Hepatic stellate cell (primary cell): ENCODE data around the gene GRIPAP1.
"Not testable (repeated sequence)": the region's sequence is repeated elsewhere in the genome, so short reads cannot be mapped to it uniquely, and the experiment has no call there.

ENCODE experiments used
- DNase-seq: peaks from one replicate; pipeline ENCODE4 v3.0.0; 2011; ENCODE audit warnings: low spot score

The GRIPAP1 gene

GRCh38 chrX:48997455-48997854 is 4.6 kb downstream of the GRIPAP1 start:
- DNase-seq, result no peak

DNA sequence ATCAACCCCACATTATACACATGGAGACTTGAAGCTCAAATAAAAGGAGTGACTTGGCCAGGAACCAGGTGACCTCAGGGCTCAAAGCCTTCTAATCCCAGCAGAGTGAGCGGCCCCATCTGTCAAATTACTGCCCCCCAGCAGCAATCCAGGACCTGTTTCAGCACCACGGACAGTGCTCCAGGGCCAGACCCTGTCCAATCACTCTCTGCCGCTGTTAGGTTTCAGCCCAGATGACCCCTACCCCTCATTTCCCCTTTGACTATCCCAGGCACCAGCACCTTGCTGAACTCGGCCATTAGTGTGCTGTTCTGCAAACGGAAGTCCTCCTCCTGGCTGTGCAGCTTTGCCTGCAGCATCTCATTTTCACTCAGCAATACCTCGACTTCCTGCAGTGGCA is 5.1 kb downstream of the GRIPAP1 start:
- no peak for DNase-seq

GRCh38 chrX:48992341-48992740 is 9.7 kb downstream of the GRIPAP1 start:
- DNase-seq, result no peak

DNA sequence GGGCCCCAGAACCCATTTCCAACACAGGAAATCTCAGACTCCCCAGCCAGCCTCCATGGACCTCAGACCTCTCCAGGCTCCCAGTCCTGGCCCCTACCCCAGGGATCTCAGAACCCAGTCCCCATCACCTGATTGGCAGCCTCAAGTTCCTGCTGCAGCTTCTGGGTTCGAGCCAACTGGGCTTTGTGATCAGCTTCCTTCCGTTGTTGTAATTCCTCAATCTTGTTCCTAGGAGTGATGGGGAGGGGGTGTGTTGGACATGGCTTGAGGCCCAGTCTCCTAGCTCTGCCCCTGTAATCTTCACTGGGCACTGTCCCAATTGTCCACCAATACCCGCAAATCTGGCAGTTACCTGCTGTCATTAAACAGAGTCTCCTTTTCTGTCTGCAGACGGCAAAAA is 12.6 kb downstream of the GRIPAP1 start:
- DNase-seq, result no peak

GRCh38 chrX:48983896-48984295 is 18.2 kb downstream of the GRIPAP1 start:
- DNase-seq, result no peak

GRCh38 chrX:48983081-48983480 is 19.0 kb downstream of the GRIPAP1 start:
- DNase-seq, result no peak

DNA sequence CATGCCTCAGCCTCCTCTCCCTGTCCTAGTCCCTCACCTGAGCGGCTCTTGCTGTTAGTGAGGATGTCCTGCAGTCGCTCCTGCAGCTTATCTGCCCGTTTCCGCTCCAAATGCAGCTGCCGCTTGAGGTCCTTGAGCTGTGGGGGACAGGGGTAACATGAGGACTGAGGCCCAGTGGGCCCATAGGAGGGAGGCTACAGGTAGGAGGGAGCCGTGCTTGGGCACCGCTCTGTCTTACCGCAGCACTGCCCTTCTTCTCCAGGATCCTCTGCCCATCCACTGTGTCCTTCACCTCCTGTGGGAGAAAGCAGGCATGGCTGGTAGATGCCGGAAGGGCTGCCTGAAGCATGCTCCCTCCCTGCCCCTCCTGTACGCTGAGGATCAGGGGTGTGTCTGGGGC is 20.9 kb downstream of the GRIPAP1 start:
- no peak for DNase-seq

GRCh38 chrX:48980341-48980740 is 21.7 kb downstream of the GRIPAP1 start:
- DNase-seq, result not testable (repeated sequence)

- DNase-seq, result no peak
Measured at GRCh38 chrX:48978226-48978625, 23.8 kb downstream of the GRIPAP1 start.

DNA sequence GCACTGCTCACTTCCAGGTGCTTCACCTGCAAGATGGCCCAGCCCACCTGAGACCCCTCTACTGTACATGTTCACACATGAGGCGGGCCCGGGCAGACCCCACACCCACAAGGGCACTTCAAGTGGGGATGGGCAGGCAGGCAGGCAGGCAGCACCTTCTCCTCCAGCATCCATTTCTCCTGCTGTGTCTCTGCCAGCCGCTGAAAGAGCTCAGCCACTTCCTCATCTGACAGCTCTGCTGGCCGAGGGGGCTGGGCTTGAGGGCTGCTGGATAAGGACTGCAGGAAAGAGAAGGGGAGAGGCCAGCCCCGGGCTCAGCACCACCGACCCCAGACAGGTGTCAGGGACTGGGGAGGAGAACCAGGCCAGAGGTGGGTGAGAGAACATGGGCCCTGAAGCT is 26.0 kb downstream of the GRIPAP1 start:
- no peak for DNase-seq

DNA sequence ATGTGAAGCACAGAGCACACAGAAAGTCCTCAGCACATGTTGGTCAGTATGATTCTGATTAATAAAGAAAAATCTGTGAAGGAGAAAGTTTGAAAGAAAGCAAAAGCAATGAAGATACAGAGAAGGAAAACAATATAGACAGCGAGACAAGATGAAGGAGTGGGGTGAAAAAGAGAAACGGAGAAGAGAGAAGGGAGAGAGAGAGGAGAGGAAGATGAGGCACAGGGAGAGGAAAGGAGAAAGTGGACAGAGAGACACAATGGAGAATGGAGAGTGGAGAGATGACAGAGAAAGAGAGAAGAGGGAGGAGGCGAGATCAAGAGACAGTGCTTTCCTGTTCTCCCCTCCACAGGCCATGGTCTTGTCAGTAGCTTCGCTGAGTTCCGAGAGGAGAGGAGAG is 26.5 kb downstream of the GRIPAP1 start:
- no peak for DNase-seq

GRCh38 chrX:48975041-48975440 is 27.0 kb downstream of the GRIPAP1 start:
- no peak for DNase-seq

DNA sequence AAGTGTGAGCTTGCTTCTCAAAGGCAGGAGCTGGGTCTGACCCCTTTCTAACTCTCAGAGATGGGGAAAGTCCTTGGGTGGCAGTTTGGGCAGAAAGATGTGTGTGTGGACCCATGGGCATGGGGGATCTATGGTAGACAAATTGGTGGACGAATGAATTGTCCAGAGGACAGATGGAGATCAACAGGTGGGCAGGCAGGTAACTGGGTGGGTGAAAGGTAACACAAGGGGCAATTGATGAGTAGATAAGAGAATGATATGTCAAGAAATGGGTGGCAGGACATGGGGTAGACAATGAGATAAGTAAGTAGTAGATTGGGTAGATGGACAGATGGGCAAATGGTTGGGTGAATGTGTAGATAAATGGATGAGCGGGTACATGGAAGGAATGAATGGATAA is 27.5 kb downstream of the GRIPAP1 start:
- DNase-seq, result no peak

DNA sequence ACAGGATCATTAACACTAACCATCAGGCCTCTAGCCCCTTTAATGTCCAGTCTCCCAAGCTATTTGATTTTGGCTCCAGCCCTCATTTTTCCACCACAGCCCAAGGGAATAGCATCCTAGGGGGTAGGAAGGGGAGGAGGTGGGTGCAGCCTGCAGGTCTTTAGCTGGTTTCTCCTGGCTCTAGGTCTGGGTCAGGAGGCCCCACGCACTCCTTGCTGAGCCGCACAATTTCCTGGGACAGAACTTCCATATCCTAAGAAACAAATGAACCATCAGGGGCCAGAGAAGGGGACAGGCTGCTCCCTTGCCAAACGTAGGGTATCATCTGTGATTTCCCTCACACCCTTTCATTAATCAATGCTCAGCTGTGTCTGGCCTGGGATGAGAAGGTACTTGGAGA is 28.0 kb downstream of the GRIPAP1 start:
- no peak for DNase-seq

- DNase-seq, result peak; percentile 54
Measured at GRCh38 chrX:48972220-48973164, 29.6 kb downstream of the GRIPAP1 start.

DNA sequence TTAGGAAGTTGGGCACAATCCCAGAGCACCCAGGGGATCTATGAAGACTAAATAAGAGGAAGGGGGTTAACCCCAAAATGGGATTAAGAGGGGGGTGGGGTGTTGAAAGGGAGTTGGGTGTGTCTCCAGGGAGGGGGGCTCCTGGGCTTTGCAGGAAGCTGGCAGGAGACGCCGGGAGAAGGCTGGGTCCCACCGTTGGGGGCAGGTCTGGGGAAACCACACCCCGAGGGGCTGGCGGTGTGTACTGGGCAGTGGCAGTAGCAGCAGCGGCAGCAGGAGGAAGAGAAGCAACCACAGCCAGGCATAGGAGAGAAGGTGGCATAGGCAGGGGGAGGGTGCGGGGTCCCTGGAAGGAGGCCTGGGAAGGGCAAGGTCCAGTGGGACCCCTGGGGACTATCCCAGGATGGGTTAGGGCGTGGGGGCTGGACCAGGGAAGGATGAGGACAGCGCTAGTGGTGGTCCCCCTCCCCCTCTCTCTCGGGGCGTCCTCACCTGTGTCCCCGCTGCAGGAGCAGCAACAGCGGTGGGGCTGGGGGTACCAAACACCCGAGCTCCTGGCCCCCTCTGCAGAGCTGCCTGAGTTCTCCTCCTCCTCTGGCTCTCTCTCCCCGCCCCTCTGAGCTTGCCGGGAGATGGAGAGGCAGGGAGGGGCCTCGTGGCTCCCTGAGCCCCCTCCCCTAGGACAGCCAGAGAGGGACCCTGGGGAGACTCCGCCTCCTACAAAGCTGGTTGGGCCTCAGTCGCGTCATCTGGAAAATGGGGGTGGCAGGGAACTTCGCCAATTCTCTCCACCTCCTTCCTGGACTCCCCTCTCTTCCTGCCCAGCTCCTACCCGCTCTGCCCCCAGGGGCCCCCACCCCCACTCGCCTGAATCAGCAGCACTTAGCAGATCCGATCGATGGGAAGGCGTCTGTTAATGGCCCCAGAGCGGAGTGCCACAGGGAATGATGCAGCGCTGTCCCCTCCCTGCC is 30.5 kb downstream of the GRIPAP1 start, which contains the start of gene KCND1:
Gene KCND1 (minus strand): TSS at position 596 of the 971 bp plus-strand sequence. CDS start 1,573 bp downstream, outside the sequence.
- DNase-seq, result peak; percentile 25

DNA sequence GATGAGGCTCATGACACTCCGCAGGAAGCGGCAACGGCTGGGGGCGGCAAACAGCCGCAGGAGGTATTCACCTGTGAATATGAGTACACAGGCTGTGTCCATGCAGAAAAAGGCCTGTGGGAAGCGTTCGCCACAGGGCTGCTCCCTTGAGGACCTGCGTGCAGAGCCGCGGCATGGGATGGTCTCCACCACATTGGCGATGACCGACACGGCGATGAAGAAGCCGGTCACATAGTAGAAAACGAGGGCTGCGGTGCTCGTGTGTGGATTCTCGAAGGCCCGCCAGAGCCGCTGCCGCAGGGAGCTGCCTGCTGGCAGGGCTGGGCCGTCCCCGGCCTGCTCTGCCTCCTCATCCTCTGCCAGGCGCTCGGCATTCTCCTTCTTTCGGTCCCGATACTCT is 32.6 kb downstream of the GRIPAP1 start:
- DNase-seq, result no peak

GRCh38 chrX:48968377-48968776 is 33.7 kb downstream of the GRIPAP1 start:
- DNase-seq, result no peak

- peak; percentile 66 for DNase-seq
Measured at GRCh38 chrX:48966796-48967579, 35.1 kb downstream of the GRIPAP1 start.

GRCh38 chrX:48965959-48966358 is 36.1 kb downstream of the GRIPAP1 start:
- DNase-seq, result no peak

DNA sequence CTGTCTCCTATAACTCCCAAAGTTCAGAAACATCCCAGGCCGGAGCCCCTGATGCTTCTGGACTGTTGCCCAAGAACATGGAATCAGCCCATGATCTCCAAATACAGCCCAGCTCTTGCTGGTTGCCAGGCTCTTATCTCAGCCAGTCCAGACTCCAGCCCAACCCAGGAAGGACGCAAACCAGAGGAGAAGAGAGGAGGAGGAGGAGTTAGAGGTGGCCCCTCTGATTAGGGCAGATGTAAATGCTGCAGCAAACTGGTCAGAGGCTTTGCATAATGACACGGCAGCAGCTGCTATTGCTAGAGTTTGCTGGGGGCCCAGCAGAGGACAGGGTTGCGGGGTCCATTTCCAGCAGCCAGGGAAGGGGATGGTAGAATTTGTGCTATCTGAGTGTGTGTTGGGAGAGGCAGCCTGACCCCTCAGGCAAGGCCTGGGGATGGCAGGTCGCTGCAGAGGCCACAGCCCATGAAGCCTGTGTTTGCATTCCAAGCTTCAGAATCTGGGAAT is 40.4 kb downstream of the GRIPAP1 start:
- no peak for DNase-seq

DNA sequence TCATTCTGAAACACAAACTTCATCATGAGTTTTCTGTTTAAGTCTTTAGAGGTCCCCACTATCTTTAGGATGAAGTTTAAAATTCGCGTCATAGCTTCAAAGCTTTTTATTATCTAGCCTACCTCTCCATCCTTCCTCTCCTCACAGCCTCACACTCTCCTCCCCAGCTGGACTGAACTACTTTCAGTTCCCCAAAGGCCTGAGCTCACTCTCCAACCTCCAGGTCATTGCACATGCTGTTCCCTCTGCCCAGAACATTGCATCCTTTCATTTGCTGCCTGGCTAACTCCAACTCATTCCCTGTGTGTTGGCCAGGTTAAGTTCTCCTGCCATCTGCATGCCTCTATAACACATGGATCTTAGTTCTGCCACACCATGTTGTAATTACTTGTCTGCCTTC is 41.8 kb downstream of the GRIPAP1 start:
- DNase-seq, result no peak
